GM21390 (cell line): ENCODE data around the gene ANKHD1.

ENCODE experiments used
- ATAC-seq: cut with Tn5 transposase; IDR thresholded peaks from one replicate; pipeline ENCODE4 v1.9.1; 2021; ENCODE audit not compliant: unreplicated experiment

The ANKHD1 gene

GRCh38 chr5:140509898-140510297 is 108.3 kb downstream of the ANKHD1 start:
- no peak for ATAC-seq

GRCh38 chr5:140513124-140513523 is 111.5 kb downstream of the ANKHD1 start:
- no peak for ATAC-seq

GRCh38 chr5:140524003-140524402 is 122.4 kb downstream of the ANKHD1 start:
- no peak for ATAC-seq

- ATAC-seq, result no peak
These were observed 138.6 kb downstream of the ANKHD1 start for GRCh38 chr5:140540227-140540626.

GRCh38 chr5:140542972-140543371 is 141.3 kb downstream of the ANKHD1 start:
- no peak for ATAC-seq

- ATAC-seq, result no peak
These were observed 143.4 kb downstream of the ANKHD1 start for GRCh38 chr5:140544986-140545385.

GRCh38 chr5:140545606-140546005 is 144.0 kb downstream of the ANKHD1 start:
- no peak for ATAC-seq

GRCh38 chr5:140546851-140547507 is 145.3 kb downstream of the ANKHD1 start:
- ATAC-seq, result no peak

GRCh38 chr5:140547508-140548299 is 146.1 kb downstream of the ANKHD1 start, which contains the start of gene EIF4EBP3:
EIF4EBP3 (plus strand) TSS chr5:140547662; CDS start chr5:140547738, 76 bp downstream.
- ATAC-seq, result peak; percentile 98

- peak; percentile 2 for ATAC-seq
These were observed 146.7 kb downstream of the ANKHD1 start for GRCh38 chr5:140548300-140548688.

GRCh38 chr5:140548791-140549190 is 147.2 kb downstream of the ANKHD1 start:
- ATAC-seq, result no peak

GRCh38 chr5:140549237-140550144 is 147.9 kb downstream of the ANKHD1 start:
- ATAC-seq, result no peak

GRCh38 chr5:140550147-140551079 is 148.8 kb downstream of the ANKHD1 start:
- no peak for ATAC-seq

- no peak for ATAC-seq
These were observed 150.2 kb downstream of the ANKHD1 start for GRCh38 chr5:140551872-140552271.

GRCh38 chr5:140553657-140554056 is 152.0 kb downstream of the ANKHD1 start:
- no peak for ATAC-seq

GRCh38 chr5:140554454-140554853 is 152.8 kb downstream of the ANKHD1 start:
- ATAC-seq, result no peak

- ATAC-seq, result no peak
These were observed 154.2 kb downstream of the ANKHD1 start for GRCh38 chr5:140555747-140556312.

- ATAC-seq, result no peak
These were observed 154.8 kb downstream of the ANKHD1 start for GRCh38 chr5:140556438-140556837.

GRCh38 chr5:140557136-140557805 is 155.6 kb downstream of the ANKHD1 start, which contains the start of gene SRA1:
SRA1 (minus strand) TSS chr5:140557473; CDS start chr5:140557452, 21 bp downstream.
- ATAC-seq, result peak; percentile 96
